ENCODE measurements around the gene HRH4. TPM values are rescaled to one million over a fixed set of nuclear protein-coding genes. Genes with fewer than 3 reads are reported as not detected.

HRH4 gene
- total RNA-seq, 1 donor from 2014 or later, result not detected

DNA sequence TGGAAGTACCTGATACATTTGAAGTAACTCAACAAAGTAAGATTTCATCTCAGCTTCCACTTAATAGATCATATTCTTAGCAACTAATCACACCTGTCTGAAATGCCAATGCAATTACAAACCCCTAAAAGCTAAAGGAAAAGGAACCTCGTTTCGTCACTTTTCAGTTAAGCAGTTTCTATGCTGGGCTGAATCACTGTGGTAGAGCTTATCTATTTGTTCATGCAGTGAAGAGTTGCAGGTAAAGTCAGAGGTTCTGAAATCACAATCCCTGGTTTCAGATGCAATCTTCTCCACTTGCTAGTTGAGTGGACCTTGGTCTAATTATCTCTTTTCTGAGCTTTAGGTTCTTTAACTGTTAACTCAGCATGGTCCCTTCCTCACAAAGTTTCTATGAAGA, 6.3 kb downstream of the HRH4 start:
- Histone ChIP-seq H3K36me3 (ENCODE audit: control insufficient read depth, insufficient read depth, low read length) (no peaks in the 10 kb centered on the region), H3K27me3 (ENCODE audit: control insufficient read depth, insufficient read depth, low read length) (no peaks in the 10 kb centered on the region), H3K4me3 (ENCODE audit: low read depth, low read length) (no peak overlapping the region)
- TF ChIP-seq, protein P1, sequence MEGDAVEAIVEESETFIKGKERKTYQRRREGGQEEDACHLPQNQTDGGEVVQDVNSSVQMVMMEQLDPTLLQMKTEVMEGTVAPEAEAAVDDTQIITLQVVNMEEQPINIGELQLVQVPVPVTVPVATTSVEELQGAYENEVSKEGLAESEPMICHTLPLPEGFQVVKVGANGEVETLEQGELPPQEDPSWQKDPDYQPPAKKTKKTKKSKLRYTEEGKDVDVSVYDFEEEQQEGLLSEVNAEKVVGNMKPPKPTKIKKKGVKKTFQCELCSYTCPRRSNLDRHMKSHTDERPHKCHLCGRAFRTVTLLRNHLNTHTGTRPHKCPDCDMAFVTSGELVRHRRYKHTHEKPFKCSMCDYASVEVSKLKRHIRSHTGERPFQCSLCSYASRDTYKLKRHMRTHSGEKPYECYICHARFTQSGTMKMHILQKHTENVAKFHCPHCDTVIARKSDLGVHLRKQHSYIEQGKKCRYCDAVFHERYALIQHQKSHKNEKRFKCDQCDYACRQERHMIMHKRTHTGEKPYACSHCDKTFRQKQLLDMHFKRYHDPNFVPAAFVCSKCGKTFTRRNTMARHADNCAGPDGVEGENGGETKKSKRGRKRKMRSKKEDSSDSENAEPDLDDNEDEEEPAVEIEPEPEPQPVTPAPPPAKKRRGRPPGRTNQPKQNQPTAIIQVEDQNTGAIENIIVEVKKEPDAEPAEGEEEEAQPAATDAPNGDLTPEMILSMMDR (IDR thresholded peaks at IDR 0.05; ENCODE audit: insufficient read depth, low read length, poor library complexity, severe bottlenecking), result no peak
- no peak for DNase-seq (ENCODE audit: low read depth)

DNA sequence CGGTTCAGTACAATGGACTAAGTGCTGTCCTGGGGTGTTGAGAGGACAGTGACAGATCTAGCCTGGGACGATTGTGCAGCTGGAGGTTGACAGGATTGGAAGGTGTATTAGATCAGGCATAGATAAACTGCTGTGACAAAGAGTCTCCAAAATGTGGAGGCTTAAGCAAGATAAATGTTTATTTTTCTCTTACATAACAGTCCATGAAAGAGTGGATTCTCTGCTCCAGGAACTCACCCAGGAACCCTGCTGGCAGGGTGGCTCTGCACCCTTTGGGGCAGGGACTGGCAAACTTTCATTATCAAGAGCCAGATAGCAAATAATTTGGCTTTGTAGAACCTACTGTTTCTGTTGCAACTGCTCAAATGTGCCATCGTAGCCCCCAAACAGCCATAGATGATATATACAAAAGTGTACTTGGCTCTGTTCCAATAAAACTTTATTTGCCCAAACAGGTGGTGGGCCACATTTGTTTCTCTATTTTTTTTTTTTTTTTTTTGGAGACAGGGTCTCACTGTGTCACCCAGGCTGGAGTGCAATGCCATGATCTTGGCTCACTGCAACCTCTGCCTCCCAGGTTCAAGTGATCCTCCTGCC, 9.7 kb downstream of the HRH4 start:
- no peak for DNase-seq (ENCODE audit: low read depth)
- Histone ChIP-seq H3K4me3 (ENCODE audit: low read depth, low read length) (no peak overlapping the region), H3K27me3 (ENCODE audit: control insufficient read depth, insufficient read depth, low read length) (no peaks in the 10 kb centered on the region), H3K36me3 (ENCODE audit: control insufficient read depth, insufficient read depth, low read length) (no peaks in the 10 kb centered on the region)
- TF ChIP-seq, protein P1 (IDR thresholded peaks at IDR 0.05; ENCODE audit: insufficient read depth, low read length, poor library complexity, severe bottlenecking), result no peak

DNA sequence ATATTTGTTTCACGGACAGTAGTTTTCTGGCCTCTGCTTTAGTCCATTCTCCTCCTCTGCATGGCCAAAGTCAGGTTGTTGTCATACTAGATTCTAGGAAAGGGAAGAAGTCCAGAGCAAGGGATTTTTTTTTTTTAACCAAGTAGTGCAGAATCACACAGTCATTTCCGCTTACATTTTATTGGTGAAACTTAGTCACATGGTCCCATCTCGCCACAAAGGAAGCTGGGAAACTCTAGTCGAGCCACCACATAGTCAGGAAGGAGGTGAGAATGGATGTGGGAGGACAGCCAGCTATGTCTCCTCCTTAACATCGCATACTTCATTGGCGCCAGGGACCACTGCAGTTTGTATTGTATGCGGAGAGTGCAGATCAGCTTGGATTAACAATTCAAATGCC, 10.4 kb downstream of the HRH4 start:
- TF ChIP-seq, protein P1 (IDR thresholded peaks at IDR 0.05; ENCODE audit: insufficient read depth, low read length, poor library complexity, severe bottlenecking), result no peak
- H3K36me3 ChIP-seq (ENCODE audit: control insufficient read depth, insufficient read depth, low read length), result no peaks in the 10 kb centered on the region
- H3K27me3 ChIP-seq (ENCODE audit: control insufficient read depth, insufficient read depth, low read length), result no peaks in the 10 kb centered on the region
- no peak for DNase-seq (ENCODE audit: low read depth)
- no peak overlapping the region for H3K4me3 ChIP-seq (ENCODE audit: low read depth, low read length)

DNA sequence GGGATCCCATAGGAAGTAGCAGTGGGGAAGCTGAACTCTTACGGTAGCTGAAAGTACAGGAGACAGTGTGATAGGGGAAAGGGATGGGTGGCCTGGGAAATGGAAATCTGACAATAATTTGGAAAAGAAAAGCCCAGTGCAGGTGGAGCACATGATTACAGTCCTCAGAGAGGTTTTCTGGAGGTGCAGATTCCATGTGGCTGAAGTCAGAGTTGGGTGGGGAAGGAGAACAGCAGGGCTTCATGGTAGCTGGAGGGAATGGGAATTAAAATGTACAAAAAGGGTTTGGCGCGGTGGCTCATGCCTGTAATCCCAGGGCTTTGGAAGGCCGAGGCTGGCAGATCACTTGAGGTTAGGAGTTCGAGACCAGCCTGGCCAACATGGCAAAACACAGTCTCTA, 12.2 kb downstream of the HRH4 start:
- Histone ChIP-seq H3K36me3 (ENCODE audit: control insufficient read depth, insufficient read depth, low read length) (no peaks in the 10 kb centered on the region), H3K27me3 (ENCODE audit: control insufficient read depth, insufficient read depth, low read length) (no peaks in the 10 kb centered on the region), H3K4me3 (ENCODE audit: low read depth, low read length) (no peak overlapping the region)
- DNase-seq (ENCODE audit: low read depth), result no peak
- TF ChIP-seq, protein P1 (IDR thresholded peaks at IDR 0.05; ENCODE audit: insufficient read depth, low read length, poor library complexity, severe bottlenecking), result no peak

DNA sequence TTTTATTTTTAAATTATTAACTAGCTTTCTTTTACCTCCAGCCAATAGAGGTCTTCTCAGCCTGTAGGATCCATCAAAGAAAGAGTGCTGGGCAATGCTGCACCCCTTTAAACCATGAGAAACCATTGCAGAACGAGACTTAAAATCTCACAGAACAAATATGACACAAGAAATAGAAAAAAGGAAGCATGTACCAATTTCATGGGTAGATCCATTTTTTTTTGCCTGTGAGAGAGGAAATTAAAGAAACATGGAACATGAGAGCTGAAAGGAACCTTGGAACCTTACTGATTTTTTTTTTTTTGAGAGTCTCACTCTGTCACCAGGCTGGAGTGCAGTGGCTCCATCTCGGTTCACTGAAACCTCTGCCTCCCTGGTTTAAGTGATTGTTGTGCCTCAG, 14.0 kb downstream of the HRH4 start:
- Histone ChIP-seq H3K36me3 (ENCODE audit: control insufficient read depth, insufficient read depth, low read length) (no peaks in the 10 kb centered on the region), H3K4me3 (ENCODE audit: low read depth, low read length) (no peak overlapping the region), H3K27me3 (ENCODE audit: control insufficient read depth, insufficient read depth, low read length) (no peaks in the 10 kb centered on the region)
- no peak for DNase-seq (ENCODE audit: low read depth)
- TF ChIP-seq, protein P1 (IDR thresholded peaks at IDR 0.05; ENCODE audit: insufficient read depth, low read length, poor library complexity, severe bottlenecking), result no peak

DNA sequence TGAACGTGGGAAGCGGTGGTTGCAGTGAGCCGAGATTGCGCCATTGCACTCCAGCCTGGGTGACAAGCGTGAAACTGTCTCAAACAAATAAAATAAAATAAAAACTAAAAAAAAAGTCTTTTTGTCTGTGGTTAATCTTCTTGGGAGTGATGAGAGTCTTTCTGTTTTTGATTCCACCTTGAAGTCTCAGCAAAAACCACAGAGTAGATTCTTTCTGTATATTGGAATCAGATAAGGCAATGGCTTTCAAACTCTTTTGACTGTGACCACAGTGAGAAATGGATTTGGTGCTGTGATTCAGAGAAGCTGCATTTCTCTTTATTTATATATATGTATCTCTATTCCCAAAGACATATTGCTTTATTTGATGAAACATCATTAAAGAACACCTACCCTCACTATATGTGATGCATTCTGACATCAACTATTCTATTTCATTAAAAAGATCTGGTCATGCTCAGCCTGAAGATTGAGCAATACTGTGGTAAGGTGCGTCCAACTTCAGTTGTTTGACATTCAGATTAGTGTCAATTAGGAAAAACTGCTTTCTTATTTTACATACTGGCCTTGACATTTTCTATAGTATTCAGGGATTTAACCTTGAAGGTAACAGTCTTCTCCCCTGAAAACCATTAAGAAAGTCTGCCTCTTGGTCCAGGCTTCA, 15.6 kb downstream of the HRH4 start:
- Histone ChIP-seq H3K4me3 (ENCODE audit: low read depth, low read length) (no peak overlapping the region), H3K36me3 (ENCODE audit: control insufficient read depth, insufficient read depth, low read length) (no peaks in the 10 kb centered on the region), H3K27me3 (ENCODE audit: control insufficient read depth, insufficient read depth, low read length) (no peaks in the 10 kb centered on the region)
- TF ChIP-seq, protein P1 (IDR thresholded peaks at IDR 0.05; ENCODE audit: insufficient read depth, low read length, poor library complexity, severe bottlenecking), result no peak
- no peak for DNase-seq (ENCODE audit: low read depth)
